C4-2B (cell line): Measurements from ENCODE around the gene MOB2.

Experiments used
- H3K27ac ChIP-seq: fragments of 450-650 bp; 2 replicates; pipeline ENCODE4 v1.5.1; 2017
- CTCF ChIP-seq: fragments of 450-650 bp; conservative IDR thresholded peaks from 2 replicates; pipeline ENCODE4 v1.5.1; 2017; ENCODE audit warnings: mild to moderate bottlenecking
- ZFX ChIP-seq: fragments of 450-650 bp; IDR thresholded peaks from 2 replicates; pipeline ENCODE4 v1.6.1; 2017

The MOB2 gene

DNA sequence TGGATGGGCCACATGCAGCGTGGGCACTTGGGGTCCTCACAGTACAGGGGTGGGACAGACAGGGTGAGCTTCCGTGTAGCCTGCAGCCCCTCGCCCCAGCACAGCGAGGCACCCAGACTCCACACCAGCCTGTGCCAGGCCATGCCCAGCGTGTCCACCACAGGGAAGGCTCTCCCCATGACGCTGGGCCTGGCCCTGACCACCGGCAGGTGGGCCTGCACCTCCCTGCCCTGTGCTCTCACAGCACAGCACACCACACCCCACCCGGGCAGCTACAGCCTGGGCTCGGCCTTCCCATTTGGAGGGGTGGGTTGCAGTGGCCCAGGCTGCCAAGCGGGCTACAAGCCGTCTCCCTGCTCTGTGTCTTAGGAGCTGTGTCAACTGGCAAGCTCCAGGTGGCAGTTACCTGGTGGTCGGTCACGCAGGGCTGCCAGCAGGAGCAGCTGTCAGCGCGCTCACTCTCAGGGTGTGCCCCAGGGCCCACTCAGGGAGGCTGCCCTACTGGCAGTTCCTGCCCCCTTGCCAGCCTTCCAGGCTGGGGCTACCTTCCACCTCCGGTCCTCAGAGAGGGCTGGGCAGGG, 4.6 kb downstream of the MOB2 start:
- TF ChIP-seq CTCF (no peak), ZFX (no peak)

GRCh38 chr11:1481483-1481825, 5.1 kb downstream of the MOB2 start:
- no peak overlapping the region for H3K27ac ChIP-seq
- no peak for TF ChIP-seq CTCF
- TF ChIP-seq ZFX, result no peak

More for the DNA sequence above, 4.6 kb downstream of the MOB2 start:
- H3K27ac ChIP-seq, result no peak overlapping the region

GRCh38 chr11:1480555-1481482, 5.8 kb downstream of the MOB2 start:
- no peak for TF ChIP-seq CTCF
- no peak overlapping the region for H3K27ac ChIP-seq

- no peak for TF ChIP-seq CTCF
- TF ChIP-seq ZFX, result no peak
- no peak overlapping the region for H3K27ac ChIP-seq
Measured at GRCh38 chr11:1480191-1480554, 6.4 kb downstream of the MOB2 start.

GRCh38 chr11:1479678-1480118, 6.9 kb downstream of the MOB2 start:
- TF ChIP-seq CTCF, result no peak
- no peak for TF ChIP-seq ZFX

DNA sequence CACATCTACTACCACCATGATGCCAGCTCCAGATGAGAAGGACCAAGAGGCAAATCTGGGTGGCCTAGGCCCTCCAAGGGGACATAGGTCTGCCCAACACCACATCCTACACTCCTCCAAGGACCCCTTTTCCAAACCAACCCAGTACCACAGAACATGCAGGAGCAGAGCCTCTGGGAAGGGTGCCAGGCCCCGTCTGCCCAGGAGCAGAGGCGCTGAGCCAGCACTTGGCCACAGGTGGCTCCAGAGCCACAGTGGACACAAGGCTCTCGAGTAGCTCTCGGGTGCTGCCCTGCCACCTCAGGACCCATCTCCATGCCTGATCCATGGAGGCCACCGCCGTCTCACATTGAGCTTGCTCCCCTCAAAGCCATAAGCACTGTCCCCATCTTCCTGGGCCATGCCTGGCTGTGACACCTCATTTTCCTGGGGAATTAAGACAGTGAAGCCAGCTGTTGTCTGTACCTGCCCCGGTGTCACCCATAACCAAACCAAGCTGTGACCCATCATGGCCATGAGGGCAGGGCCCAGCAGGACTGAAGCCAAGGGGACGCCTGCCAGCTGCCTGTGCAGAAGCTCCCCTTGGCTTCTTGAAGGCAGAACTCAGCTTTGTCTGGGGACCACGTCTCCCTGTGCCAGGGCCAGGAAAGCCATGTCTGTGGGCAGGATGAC, 7.4 kb downstream of the MOB2 start:
- TF ChIP-seq CTCF, result no peak
- no peak for TF ChIP-seq ZFX
- H3K27ac ChIP-seq, result no peak overlapping the region

More at GRCh38 chr11:1479678-1480118, 6.9 kb downstream of the MOB2 start:
- H3K27ac ChIP-seq, result no peak overlapping the region

DNA sequence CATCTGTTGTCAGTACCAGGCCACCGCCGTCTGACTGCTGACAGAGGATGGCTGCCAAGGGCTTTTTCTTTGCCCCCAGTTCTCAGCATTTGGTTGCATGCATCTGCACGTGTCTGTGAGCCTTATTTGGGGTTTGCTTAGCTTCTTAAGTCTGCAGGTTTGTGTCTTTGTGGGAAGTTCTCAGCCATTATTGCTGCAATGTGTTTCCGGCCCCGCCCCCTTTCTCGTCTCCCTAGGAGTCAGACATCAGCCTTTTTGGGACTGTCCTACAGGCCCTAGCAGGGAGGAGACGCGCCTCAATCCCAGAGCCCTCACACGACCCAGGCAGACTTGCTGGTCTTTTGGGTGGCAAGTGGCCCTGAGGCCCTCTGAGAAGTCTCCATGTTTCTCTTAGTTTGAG, 8.0 kb downstream of the MOB2 start:
- no peak overlapping the region for H3K27ac ChIP-seq
- no peak for TF ChIP-seq ZFX
- TF ChIP-seq CTCF, result no peak
